Measurements from ENCODE around the gene PPY. TPM values are rescaled to one million over a fixed set of nuclear protein-coding genes. Genes with fewer than 3 reads are reported as not detected.

Gene PPY
- total RNA-seq, 6 donors from 2014 or later: not detected

DNA sequence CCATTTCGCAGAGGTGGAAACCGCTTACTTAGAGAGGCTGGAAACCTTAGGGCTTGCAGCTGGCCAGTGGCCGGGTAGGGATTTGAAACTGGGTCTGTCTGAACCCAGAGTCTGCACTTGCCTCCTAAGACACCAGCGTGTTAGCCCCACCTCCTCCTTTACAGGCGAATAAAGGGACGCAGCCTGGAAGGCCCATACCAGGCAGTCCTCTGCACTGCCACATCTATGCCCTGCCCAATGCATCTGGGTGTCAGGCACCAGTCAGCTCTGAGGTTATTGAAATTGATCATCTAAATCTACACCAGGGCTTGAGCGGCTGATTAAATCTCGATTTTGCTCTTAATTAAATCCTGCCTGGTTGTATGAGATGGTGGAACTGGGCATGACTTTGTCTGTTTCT is 42.2 kb upstream of the PPY start:
- H3K4me1 ChIP-seq: peaks cover 10 to 13% (median 12%) of the 10 kb centered on the region in 4 donors
- peak overlapping the region in 3 of 4 donors; percentile 39 to 54 (median 53) for H3K4me3 ChIP-seq
- no peaks in the 10 kb centered on the region for H3K9me3 ChIP-seq
- H3K27me3 ChIP-seq: peaks cover 0 to 14% (median 7%) of the 10 kb centered on the region in 4 donors
- TF ChIP-seq POLR2AphosphoS5 (IDR thresholded peaks at IDR 0.05): no peak
- TF ChIP-seq POLR2A (IDR thresholded peaks at IDR 0.05): no peak
- TF ChIP-seq, protein P1, sequence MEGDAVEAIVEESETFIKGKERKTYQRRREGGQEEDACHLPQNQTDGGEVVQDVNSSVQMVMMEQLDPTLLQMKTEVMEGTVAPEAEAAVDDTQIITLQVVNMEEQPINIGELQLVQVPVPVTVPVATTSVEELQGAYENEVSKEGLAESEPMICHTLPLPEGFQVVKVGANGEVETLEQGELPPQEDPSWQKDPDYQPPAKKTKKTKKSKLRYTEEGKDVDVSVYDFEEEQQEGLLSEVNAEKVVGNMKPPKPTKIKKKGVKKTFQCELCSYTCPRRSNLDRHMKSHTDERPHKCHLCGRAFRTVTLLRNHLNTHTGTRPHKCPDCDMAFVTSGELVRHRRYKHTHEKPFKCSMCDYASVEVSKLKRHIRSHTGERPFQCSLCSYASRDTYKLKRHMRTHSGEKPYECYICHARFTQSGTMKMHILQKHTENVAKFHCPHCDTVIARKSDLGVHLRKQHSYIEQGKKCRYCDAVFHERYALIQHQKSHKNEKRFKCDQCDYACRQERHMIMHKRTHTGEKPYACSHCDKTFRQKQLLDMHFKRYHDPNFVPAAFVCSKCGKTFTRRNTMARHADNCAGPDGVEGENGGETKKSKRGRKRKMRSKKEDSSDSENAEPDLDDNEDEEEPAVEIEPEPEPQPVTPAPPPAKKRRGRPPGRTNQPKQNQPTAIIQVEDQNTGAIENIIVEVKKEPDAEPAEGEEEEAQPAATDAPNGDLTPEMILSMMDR (IDR thresholded peaks at IDR 0.05): no peak
- no peak for TF ChIP-seq EP300 (IDR thresholded peaks at IDR 0.05)
- no peak for ATAC-seq (ENCODE audit: low FRiP score in 2 of 2)
- no peaks in the 10 kb centered on the region for H3K36me3 ChIP-seq
- peak overlapping the region in 2 of 4 donors; percentile 55 to 58 for H3K27ac ChIP-seq
- WGBS, 2 donors: 67 to 77% methylated on average over 8 of the region's 8 CpGs
- no peak for DNase-seq

DNA sequence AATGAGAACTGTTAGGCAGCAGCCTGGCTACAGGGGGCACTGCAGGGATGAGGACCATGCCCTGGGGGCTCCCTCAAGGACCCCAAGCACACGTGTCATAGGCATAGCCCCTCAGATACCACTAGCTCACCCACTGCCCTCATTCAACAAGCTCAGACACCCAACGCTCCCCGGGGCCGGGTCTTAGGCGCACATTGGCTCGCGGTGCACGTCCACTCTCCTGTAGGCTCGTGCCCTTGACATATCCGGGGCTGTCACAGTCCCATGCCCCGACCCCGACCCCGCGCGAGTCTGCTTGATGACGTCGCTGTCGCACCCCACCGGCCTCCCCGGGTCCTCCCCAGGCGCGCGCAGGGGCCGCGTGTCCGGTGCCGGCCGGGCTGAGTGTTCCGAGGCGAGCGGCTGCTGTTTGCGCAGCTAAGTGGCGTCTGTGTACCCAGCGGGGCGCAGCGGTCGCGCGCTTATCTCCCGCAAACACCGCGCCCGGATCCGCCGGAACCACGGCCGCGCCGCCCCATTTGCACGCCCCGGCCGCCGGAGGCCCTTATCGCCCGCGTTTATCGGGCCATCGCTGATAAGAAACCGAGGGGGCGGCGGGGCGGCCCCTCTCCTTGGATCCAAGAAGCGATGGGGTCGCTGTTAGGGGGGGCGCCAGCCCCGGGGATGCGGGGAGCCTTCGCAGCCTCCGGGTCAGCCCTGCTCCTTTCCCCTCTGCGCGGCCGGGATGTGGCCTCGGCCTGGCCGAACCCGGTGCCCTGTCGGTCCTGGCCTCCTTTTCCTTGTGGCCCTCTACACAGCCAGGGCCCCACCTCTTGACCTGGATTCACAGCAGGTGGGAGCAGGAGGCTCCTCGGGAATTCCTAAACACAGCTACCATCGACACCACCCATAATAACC is 41.5 kb upstream of the PPY start:
- Histone ChIP-seq H3K9me3 (no peaks in the 10 kb centered on the region), H3K27ac (peak overlapping the region in 3 of 4 donors; percentile 6 to 58 (median 55)), H3K4me3 (peak overlapping the region; percentile 5 to 54 (median 46)), H3K4me1 (peaks cover 10 to 13% (median 12%) of the 10 kb centered on the region in 4 donors), H3K27me3 (peaks cover 0 to 14% (median 7%) of the 10 kb centered on the region in 4 donors), H3K36me3 (no peaks in the 10 kb centered on the region)
- ATAC-seq (ENCODE audit: low FRiP score in 2 of 2): peak; percentile 58 to 72
- WGBS, 2 donors: 4 to 6% methylated on average over 14 to 53 of the region's 78 CpGs
- DNase-seq: peak; percentile 37 to 90
- TF ChIP-seq, protein P1 (IDR thresholded peaks at IDR 0.05): peak in 3 of 6 experiments; percentile 26 to 35 (median 27)
- TF ChIP-seq EP300 (IDR thresholded peaks at IDR 0.05) (no peak), POLR2A (IDR thresholded peaks at IDR 0.05) (no peak), POLR2AphosphoS5 (IDR thresholded peaks at IDR 0.05) (no peak)

DNA sequence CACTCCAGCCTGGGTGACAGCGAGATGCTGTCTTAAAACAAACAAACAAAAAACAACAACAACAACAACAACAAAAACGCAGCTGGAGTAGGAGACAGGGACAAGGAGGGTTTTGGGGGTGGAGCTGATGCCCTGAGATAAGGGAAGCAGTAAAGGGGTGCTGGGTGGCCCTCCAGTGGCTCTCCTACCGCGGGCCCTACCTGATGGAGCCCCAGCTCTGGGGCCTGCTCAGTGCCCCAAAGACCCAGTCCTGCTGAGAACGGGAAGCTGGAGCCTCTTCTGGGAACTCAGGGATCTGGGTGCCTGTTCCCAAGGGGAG is 40.9 kb upstream of the PPY start:
- H3K27me3 ChIP-seq: peaks cover 0 to 14% (median 7%) of the 10 kb centered on the region in 4 donors
- peak overlapping the region in 1 of 4 donors; percentile 55 for H3K27ac ChIP-seq
- H3K4me3 ChIP-seq: peak overlapping the region in 3 of 4 donors; percentile 39 to 54 (median 53)

DNA sequence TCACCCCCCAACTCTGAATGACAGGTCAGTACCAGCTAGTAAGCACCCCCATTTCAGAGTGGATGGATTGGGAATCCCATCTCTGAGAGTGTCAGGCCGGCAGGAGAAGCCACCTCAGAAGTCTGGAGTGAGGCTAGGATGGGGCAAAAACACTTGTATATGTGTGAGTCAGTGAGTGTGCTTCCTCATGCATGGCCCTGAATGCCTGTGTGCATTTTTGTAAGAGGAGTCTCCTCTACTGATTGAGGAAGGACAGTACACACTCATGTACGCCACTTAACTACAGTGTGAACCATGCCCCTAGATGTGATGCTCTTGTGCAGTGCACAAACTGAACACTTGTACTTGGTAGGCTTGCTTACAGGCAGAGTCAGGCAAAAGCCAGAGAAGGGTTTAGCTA is 39.9 kb upstream of the PPY start:
- Histone ChIP-seq H3K27ac (no peak overlapping the region), H3K36me3 (no peaks in the 10 kb centered on the region), H3K27me3 (peaks cover 0 to 14% (median 6%) of the 10 kb centered on the region in 4 donors), H3K4me1 (peaks cover 10 to 13% (median 12%) of the 10 kb centered on the region in 4 donors), H3K9me3 (no peaks in the 10 kb centered on the region), H3K4me3 (no peak overlapping the region)
- DNase-seq (no peak), ATAC-seq (ENCODE audit: low FRiP score in 2 of 2) (no peak)
- WGBS, 2 donors: 74 to 88% methylated on average over 2 of the region's 2 CpGs
- TF ChIP-seq EP300 (IDR thresholded peaks at IDR 0.05) (no peak), POLR2AphosphoS5 (IDR thresholded peaks at IDR 0.05) (no peak), POLR2A (IDR thresholded peaks at IDR 0.05) (no peak)
- TF ChIP-seq, protein P1 (IDR thresholded peaks at IDR 0.05): no peak

More for the DNA sequence above, 40.9 kb upstream of the PPY start:
- H3K36me3 ChIP-seq: no peaks in the 10 kb centered on the region
- WGBS, 2 donors: 18 to 35% methylated on average over 4 to 5 of the region's 5 CpGs
- peaks cover 10 to 13% (median 12%) of the 10 kb centered on the region in 4 donors for H3K4me1 ChIP-seq
- H3K9me3 ChIP-seq: no peaks in the 10 kb centered on the region
- ATAC-seq (ENCODE audit: low FRiP score in 2 of 2) (no peak), DNase-seq (no peak)
- TF ChIP-seq EP300 (IDR thresholded peaks at IDR 0.05) (no peak), POLR2A (IDR thresholded peaks at IDR 0.05) (no peak), POLR2AphosphoS5 (IDR thresholded peaks at IDR 0.05) (no peak)
- TF ChIP-seq, protein P1 (IDR thresholded peaks at IDR 0.05): no peak
